Measurements from ENCODE around the gene RNASEL. TPM values are rescaled to one million over a fixed set of nuclear protein-coding genes. Genes with fewer than 3 reads are reported as not detected.
A peak's percentile ranks its signal among the peaks of the same experiment; 100 is the strongest.

Gene RNASEL
- total and polyA plus RNA-seq, 9 of the 15 experiments (the other 6 are each of a cell fraction or from before 2014, with no cell fraction given), result 4.3 to 11.1 (median 7.2) TPM

GRCh38 chr1:182575540-182576149, 13.4 kb downstream of the RNASEL start:
- ChIA-PET CTCF (ENCODE audit: low intra/inter-chr PET ratio) (no interaction called here), POLR2A (no interaction called here)
- 33% methylated on average over 3 of the region's 3 CpGs for WGBS (ENCODE audit: insufficient coverage, low coverage, missing lambda C conversion rate)
- Histone ChIP-seq H3K4me3 (no peak overlapping the region), H3K9me1 (ENCODE audit: control insufficient read depth, insufficient read depth, low read length) (no peaks in the 10 kb centered on the region), H3K36me3 (ENCODE audit: control insufficient read depth, insufficient read depth, low read length) (peaks cover 20% of the 10 kb centered on the region; the same call in 2 of the 3 replicates), H3K27ac (ENCODE audit: extremely low read depth, low read depth, low read length) (no peak overlapping the region), H4K20me1 (replicated peaks; ENCODE audit: control insufficient read depth, insufficient read depth, low read length) (no peaks in the 10 kb centered on the region), H3K27me3 (ENCODE audit: control insufficient read depth in 2 of 2, insufficient read depth in 2 of 2, low read length in 2 of 2) (no peaks in the 10 kb centered on the region; a peak in 1 of 5 replicates), H3K4me2 (ENCODE audit: insufficient read depth, low read length) (no peak overlapping the region), H3K79me2 (ENCODE audit: control insufficient read depth, insufficient read depth, low read length) (no peaks in the 10 kb centered on the region), H3K9ac (ENCODE audit: insufficient read depth in 1 of 2, low read depth in 2 of 2, low read length in 2 of 2) (no peak overlapping the region), H3K9me3 (replicated peaks; ENCODE audit: control insufficient read depth, insufficient read depth, low read depth, low read length) (no peaks in the 10 kb centered on the region), H3K4me1 (replicated peaks in 1 of 2; ENCODE audit: control insufficient read depth in 2 of 2, insufficient read depth in 2 of 2, low read length in 2 of 2) (peaks cover 0 to 8% of the 10 kb centered on the region in 2 experiments; a peak in 2 of 5 replicates), H2AFZ (ENCODE audit: low read depth, low read length) (no peak overlapping the region)
- intact Hi-C loops (cut with micrococcal nuclease) (no loop called here), in situ Hi-C loops (cut with MboI) (no loop called here)
- peak in 1 of 4 experiments; percentile 33 for DNase-seq (ENCODE audit: extremely low read depth in 1 of 4, low spot score in 3 of 4)
- ATAC-seq, result peak; percentile 70
- TF ChIP-seq ZNF121 (CRISPR knock-in tag; conservative IDR thresholded peaks at IDR 0.05) (no peak), PURB (CRISPR knock-in tag; IDR thresholded peaks at IDR 0.05; ENCODE audit: low read depth) (no peak), ZNF316 (IDR thresholded peaks at IDR 0.05) (peak; percentile 35; the same call in 1 of the 2 replicates), ARNT (IDR thresholded peaks at IDR 0.05) (no peak), ARID1B (IDR thresholded peaks at IDR 0.05) (peak; percentile 18; the same call in 1 of the 2 replicates), ZNF324 (CRISPR knock-in tag; IDR thresholded peaks at IDR 0.05) (no peak), NFIX (CRISPR knock-in tag; IDR thresholded peaks at IDR 0.05; ENCODE audit: low read depth) (no peak), CEBPB (tag; IDR thresholded peaks at IDR 0.05) (peak; percentile 94), SIRT6 (IDR thresholded peaks at IDR 0.05; ENCODE audit: low read depth, low read length) (no peak), DPF2 (IDR thresholded peaks at IDR 0.05) (peak; percentile 26; the same call in 1 of the 2 replicates), HSF4 (CRISPR knock-in tag; IDR thresholded peaks at IDR 0.05; ENCODE audit: borderline replicate concordance) (no peak), HNRNPUL1 (IDR thresholded peaks at IDR 0.05; ENCODE audit: low read length) (no peak), ATF7 (IDR thresholded peaks at IDR 0.05) (no peak), MAFG (tag; conservative IDR thresholded peaks at IDR 0.05) (0 out of 2 replicates have a peak, but pooled peaks have one; percentile 9), XRCC5 (IDR thresholded peaks at IDR 0.05; ENCODE audit: low read depth, low read length) (no peak), U2AF2 (optimal IDR thresholded peaks at IDR 0.05; ENCODE audit: low read depth, low read length) (no peak), GABPA (tag; conservative IDR thresholded peaks at IDR 0.05; ENCODE audit: low read depth) (no peak), MCM7 (IDR thresholded peaks at IDR 0.05) (no peak), C11orf30 (IDR thresholded peaks at IDR 0.05; ENCODE audit: low read depth) (peak; percentile 27; the same call in 1 of the 2 replicates), MEF2A (IDR thresholded peaks at IDR 0.05; ENCODE audit: control insufficient read depth, low read depth, low read length) (peak; percentile 86), SP2 (IDR thresholded peaks at IDR 0.05; ENCODE audit: extremely low read depth, low read depth, low read length, poor library complexity, severe bottlenecking) (no peak), TCF3 (CRISPR knock-in tag; IDR thresholded peaks at IDR 0.05) (peak; percentile 17; the same call in 1 of the 2 replicates), CBFA2T3 (IDR thresholded peaks at IDR 0.05) (peak; percentile 16; the same call in 1 of the 2 replicates), SIN3B (IDR thresholded peaks at IDR 0.05; ENCODE audit: low read depth) (no peak), MEF2D (tag; conservative IDR thresholded peaks at IDR 0.05; ENCODE audit: low read depth) (no peak), CEBPG (CRISPR knock-in tag; IDR thresholded peaks at IDR 0.05) (no peak), CEBPG (tag; conservative IDR thresholded peaks at IDR 0.05 in 1 of 2, IDR thresholded peaks at IDR 0.05 in 1 of 2) (peak; percentile 14 to 60; a peak in 1 of 4 replicates)
- BruUV-seq (replicated peaks), result no TSS peak
- FAIRE-seq, result peak; percentile 66

Data from K562 (cell line).